Spleen (tissue), 11 donors: Measurements from ENCODE around the gene JAKMIP3. TPM values are rescaled to one million over a fixed set of nuclear protein-coding genes. Genes with fewer than 3 reads are reported as not detected.
A peak's percentile ranks its signal among the peaks of the same experiment; 100 is the strongest.

Experiments
- DNase-seq: peaks from one replicate; pipeline ENCODE4 v3.0.0-alpha.2; 2020
- H3K27ac ChIP-seq, 8 donors: fragments of 200-600 bp; sonication (generic) in 7 of 8; 1 replicate in 4 of 8; 2 replicates in 4 of 8; pipeline versions ENCODE4 v1.5.0 to v1.8.0; 2016 to 2021; ENCODE audit warnings: inconsistent platforms in 4 of 8, mild to moderate bottlenecking in 4 of 8, moderate library complexity in 1 of 8
- H3K27me3 ChIP-seq, 7 donors: fragments of 200-600 bp; sonication (generic) in 6 of 7; replicated peaks in 1 of 7; 1 replicate in 4 of 7; 2 replicates in 3 of 7; pipeline versions ENCODE4 v1.5.0 to v1.8.0; 2016 to 2021; ENCODE audit warnings: inconsistent platforms in 3 of 7, mild to moderate bottlenecking in 1 of 7
- H3K36me3 ChIP-seq, 6 donors: fragments of 200-600 bp; sonication (generic) in 5 of 6; 1 replicate in 4 of 6; 2 replicates in 2 of 6; pipeline versions ENCODE4 v1.5.0 to v1.8.0; 2016 to 2021; ENCODE audit warnings: inconsistent platforms in 2 of 6
- H3K4me1 ChIP-seq, 6 donors: fragments of 200-600 bp; sonication (generic) in 5 of 6; 1 replicate in 3 of 6; 2 replicates in 3 of 6; pipeline versions ENCODE4 v1.5.0 to v1.8.0; 2016 to 2021; ENCODE audit warnings: inconsistent platforms in 3 of 6
- H3K4me3 ChIP-seq, 8 donors: fragments of 200-600 bp; sonication (generic) in 7 of 8; 1 replicate in 4 of 8; 2 replicates in 4 of 8; pipeline versions ENCODE4 v1.5.0 to v1.8.0; 2016 to 2021; ENCODE audit warnings: inconsistent platforms in 4 of 8, mild to moderate bottlenecking in 4 of 8, moderate library complexity in 2 of 8
- H3K9me3 ChIP-seq, 8 donors: fragments of 200-600 bp; sonication (generic) in 7 of 8; 1 replicate in 4 of 8; 2 replicates in 4 of 8; pipeline versions ENCODE4 v1.5.0 to v1.8.0; 2016 to 2021; ENCODE audit warnings: inconsistent platforms in 4 of 8
- CTCF ChIP-seq, 11 experiments: fragments of 200-600 bp in 7 of 11; fragments of 450-650 bp in 4 of 11; sonication (generic) in 4 of 11; IDR thresholded peaks in 8 of 11; conservative IDR thresholded peaks in 3 of 11; 1 replicate in 7 of 11; 2 replicates in 4 of 11; pipeline versions ENCODE4 v1.4.0 to v1.8.0; 2016 to 2021; ENCODE audit warnings: antibody characterized with exemption in 11 of 11, inconsistent platforms in 4 of 11, mild to moderate bottlenecking in 1 of 11
- POLR2A ChIP-seq, 3 donors: fragments of 450-650 bp; IDR thresholded peaks; one replicate each; pipeline ENCODE4 v1.5.1; 2017; ENCODE audit warnings: antibody characterized with exemption in 3 of 3, mild to moderate bottlenecking in 1 of 3
- POLR2AphosphoS5 ChIP-seq, 3 donors: sonication (generic); formaldehyde crosslinking; IDR thresholded peaks; one replicate each; pipeline ENCODE4 v1.5.1; 2017; ENCODE audit warnings: antibody characterized with exemption in 3 of 3
- whole genome bisulfite sequencing, 5 donors: extraction: QIAGEN DNeasy Blood & Tissue Kit in 3 of 5; methylation state at CpG; one replicate each; pipeline versions ENCODE4 v1.1.5 to v1.1.7; 2013 to 2018; 5-methylcytosine and 5-hydroxymethylcytosine counted together
- intact Hi-C: fragments of 100-400 bp; cut with DNase I; formaldehyde crosslinking; loops from one replicate; pipeline ENCODE4 v1.15.0; 2023; ENCODE audit warnings: low total_unique reads
- polyA plus RNA-seq, 3 donors: library from polyadenylated mRNA; stranded (reverse); fragments of 200-250 nt; gene quantifications; one replicate each; pipeline ENCODE4 v1.2.1, GENCODE V29; 2013
- total RNA-seq, 7 donors: library from RNA; depleted of rRNA in 3 of 7; stranded (reverse); fragments of >200 nt in 3 of 7; fragmentation: NEBNext Ultra II Directional in 4 of 7; extraction: Animal tissue kit (Norgen Biotek cat#: 25700) in 4 of 7; gene quantifications; one replicate each; pipeline versions ENCODE4 v1.1.0 to v1.2.1, GENCODE V29; 2016 to 2021
- donor health status: healthy with polysubstance abuse.
- donor health status: DM: no; HTN: no; CAD: no; lungs with moderate emphysema.
- donor health status: DM: no; HTN: no; CAD: no.
- donor health status: Bipolar disorder and iron deficiency.
- donor health status: healthy.
- donor health status: DM: no; HTN: no; CAD: no.
- donor health status: DM: yes; HTN: yes; CAD: no.

JAKMIP3 gene
- total and polyA plus RNA-seq, 10 donors: 0.06 to 0.92 (median 0.37) TPM

DNA sequence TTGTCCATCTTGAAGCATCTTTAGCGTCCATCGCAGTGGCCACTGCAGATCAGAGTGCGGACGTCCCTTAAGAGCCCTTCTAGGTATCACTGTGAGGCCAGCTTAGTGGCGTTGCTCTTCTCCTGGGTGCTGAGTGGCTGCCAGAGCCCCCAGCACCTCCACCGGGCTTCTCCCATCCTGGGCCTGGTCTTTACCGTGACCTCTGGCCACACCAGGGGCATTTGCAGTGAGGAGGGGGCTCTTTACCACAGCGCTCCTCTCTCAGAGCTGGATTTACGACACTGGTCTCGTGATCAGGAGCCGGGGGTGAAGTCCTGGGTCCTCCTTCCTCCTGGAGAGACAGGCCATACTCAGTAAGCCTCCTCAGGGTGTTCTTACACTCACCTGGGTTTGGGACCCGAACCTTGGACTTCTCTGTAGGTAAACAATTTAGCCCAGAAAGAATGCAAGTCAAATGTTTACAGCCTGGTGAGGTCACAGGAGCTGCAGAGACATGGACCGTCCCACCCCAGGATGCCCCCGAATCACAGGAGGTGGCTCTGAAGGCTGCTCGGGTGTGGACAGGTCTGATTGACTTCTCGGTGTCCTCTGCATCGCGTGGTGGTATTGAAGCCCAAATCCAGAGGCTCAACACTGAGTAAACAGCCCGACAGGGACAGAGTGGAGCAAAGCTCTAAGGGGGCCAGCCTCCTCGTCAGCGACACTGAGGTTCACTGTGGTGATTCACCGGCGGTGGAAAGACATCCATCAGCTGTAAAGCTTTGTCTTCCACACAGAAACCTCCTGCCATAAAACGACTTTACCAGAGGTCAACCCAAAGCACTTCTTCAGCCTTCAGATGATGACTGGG, 33.0 kb downstream of the JAKMIP3 start:
- Histone ChIP-seq H3K27ac (no peak overlapping the region), H3K36me3 (no peaks in the 10 kb centered on the region), H3K9me3 (peaks cover 0 to 5% (median 0%) of the 10 kb centered on the region in 8 donors), H3K4me1 (no peaks in the 10 kb centered on the region), H3K27me3 (peaks cover 0 to 51% (median 0%) of the 10 kb centered on the region in 7 donors), H3K4me3 (no peak overlapping the region)
- peak; percentile 57 for DNase-seq
- intact Hi-C loops: no loop called here
- WGBS, 5 donors: 60 to 70% (median 67%) methylated on average over 20 to 24 of the region's 24 CpGs
- no peak for TF ChIP-seq CTCF (IDR thresholded peaks at IDR 0.05 in 8 of 11, conservative IDR thresholded peaks at IDR 0.05 in 3 of 11)
- no peak for TF ChIP-seq POLR2A (IDR thresholded peaks at IDR 0.05)
- no peak for TF ChIP-seq POLR2AphosphoS5 (IDR thresholded peaks at IDR 0.05)

GRCh38 chr10:132099389-132100090, 33.8 kb downstream of the JAKMIP3 start:
- H3K4me1 ChIP-seq: no peaks in the 10 kb centered on the region
- H3K27me3 ChIP-seq: peaks cover 0 to 46% (median 0%) of the 10 kb centered on the region in 7 donors
- no peaks in the 10 kb centered on the region for H3K36me3 ChIP-seq
- no peak overlapping the region for H3K27ac ChIP-seq
- 72 to 77% (median 72%) methylated on average over 22 to 25 of the region's 25 CpGs for WGBS, 5 donors
- H3K4me3 ChIP-seq: no peak overlapping the region
- peaks cover 0 to 5% (median 0%) of the 10 kb centered on the region in 8 donors for H3K9me3 ChIP-seq
- DNase-seq: no peak
- TF ChIP-seq POLR2AphosphoS5 (IDR thresholded peaks at IDR 0.05) (no peak), POLR2A (IDR thresholded peaks at IDR 0.05) (no peak), CTCF (IDR thresholded peaks at IDR 0.05 in 8 of 11, conservative IDR thresholded peaks at IDR 0.05 in 3 of 11) (no peak)
- intact Hi-C loops: no loop called here

DNA sequence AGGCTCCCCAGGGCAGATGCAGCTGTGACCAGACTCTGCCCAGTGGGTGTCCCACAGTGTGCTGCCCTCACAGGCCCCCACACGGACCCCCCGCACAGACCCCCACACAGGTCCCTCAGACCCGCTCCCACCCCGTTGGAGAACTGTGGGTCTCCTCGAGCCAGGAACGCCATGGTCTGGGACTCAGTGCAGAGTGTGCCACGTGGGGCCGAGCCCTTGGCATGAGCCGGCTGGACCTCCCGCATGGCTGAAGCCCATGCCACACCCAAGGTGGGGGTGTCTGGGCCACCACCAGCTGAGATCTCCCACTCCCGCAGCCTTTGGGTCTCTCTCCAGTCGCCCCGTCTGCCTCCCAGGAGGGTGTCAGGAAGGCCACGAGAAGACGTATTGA, 34.3 kb downstream of the JAKMIP3 start:
- no peaks in the 10 kb centered on the region for H3K4me1 ChIP-seq
- H3K9me3 ChIP-seq: peaks cover 0 to 3% (median 0%) of the 10 kb centered on the region in 8 donors
- peak; percentile 56 for DNase-seq
- no peak overlapping the region for H3K4me3 ChIP-seq
- H3K36me3 ChIP-seq: no peaks in the 10 kb centered on the region
- 85 to 91% (median 86%) methylated on average over 5 to 15 of the region's 15 CpGs for WGBS, 5 donors
- TF ChIP-seq POLR2AphosphoS5 (IDR thresholded peaks at IDR 0.05) (no peak), CTCF (IDR thresholded peaks at IDR 0.05 in 8 of 11, conservative IDR thresholded peaks at IDR 0.05 in 3 of 11) (no peak), POLR2A (IDR thresholded peaks at IDR 0.05) (no peak)
- H3K27ac ChIP-seq: no peak overlapping the region
- peaks cover 0 to 43% (median 0%) of the 10 kb centered on the region in 7 donors for H3K27me3 ChIP-seq
- intact Hi-C loops: no loop called here
